ENCODE measurements around the gene PIF1.
A peak's percentile ranks its signal among the peaks of the same experiment; 100 is the strongest.

PIF1 gene

GRCh38 chr15:64825431-64826294 lies at the start of gene PIF1:
Gene PIF1 (minus strand): TSS chr15:64825647. CDS start chr15:64824335, 1,312 bp downstream.
- DNase-seq: peak; percentile 97

DNA sequence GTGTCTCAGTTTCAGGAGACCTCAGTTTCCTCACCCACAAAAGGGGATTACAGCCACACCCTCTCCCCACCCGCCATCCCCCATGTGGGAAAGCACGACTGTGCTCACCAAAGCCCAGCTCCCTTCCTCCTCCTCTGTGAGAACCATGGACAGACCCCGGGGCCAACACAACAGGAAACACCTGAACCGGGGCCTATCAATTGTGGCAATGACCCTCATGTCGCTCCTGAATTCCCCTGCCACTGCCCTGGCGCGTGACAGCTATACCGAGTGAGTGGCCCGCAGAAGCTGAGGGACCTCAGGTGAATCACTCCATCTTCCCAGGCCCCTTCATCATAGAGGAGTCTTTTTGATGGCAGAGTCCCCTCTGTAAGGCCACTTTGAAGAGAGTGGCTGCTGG lies 44.9 kb upstream of the PIF1 start:
- no peak for DNase-seq

- no peak for DNase-seq
Observed at GRCh38 chr15:64869501-64869900, 44.1 kb upstream of the PIF1 start.

- no peak for DNase-seq
Observed at GRCh38 chr15:64865998-64866520, 40.6 kb upstream of the PIF1 start.

DNA sequence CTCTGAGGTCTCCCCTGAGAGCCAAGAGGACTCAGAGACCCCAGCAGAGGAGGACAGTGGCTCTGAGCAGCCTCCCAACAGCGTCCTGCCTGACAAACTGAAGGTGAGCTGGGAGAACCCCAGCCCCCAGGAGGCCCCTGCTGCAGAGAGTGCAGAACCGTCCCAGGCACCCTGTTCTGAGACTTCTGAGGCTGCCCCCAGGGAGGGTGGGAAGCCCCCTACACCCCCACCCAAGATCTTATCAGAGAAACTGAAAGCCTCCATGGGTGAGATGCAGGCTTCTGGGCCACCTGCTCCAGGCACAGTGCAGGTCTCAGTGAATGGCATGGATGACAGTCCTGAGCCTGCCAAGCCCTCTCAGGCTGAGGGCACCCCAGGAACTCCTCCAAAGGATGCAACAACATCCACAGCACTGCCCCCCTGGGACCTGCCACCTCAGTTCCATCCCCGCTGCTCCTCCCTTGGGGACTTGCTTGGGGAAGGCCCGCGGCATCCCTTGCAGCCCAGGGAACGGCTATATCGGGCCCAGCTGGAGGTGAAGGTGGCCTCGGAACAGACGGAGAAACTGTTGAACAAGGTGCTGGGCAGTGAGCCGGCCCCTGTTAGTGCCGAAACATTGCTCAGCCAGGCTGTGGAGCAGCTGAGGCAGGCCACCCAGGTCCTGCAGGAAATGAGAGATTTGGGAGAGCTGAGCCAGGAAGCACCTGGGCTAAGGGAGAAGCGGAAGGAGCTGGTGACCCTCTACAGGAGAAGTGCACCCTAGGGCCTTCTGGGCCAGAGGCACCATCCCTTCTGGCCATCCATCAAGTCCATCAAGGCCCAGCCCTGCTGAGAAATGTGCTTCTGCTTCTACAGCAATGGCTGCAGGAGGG lies 39.9 kb upstream of the PIF1 start:
- DNase-seq: no peak

GRCh38 chr15:64864068-64864467 lies 38.6 kb upstream of the PIF1 start:
- no peak for DNase-seq

DNA sequence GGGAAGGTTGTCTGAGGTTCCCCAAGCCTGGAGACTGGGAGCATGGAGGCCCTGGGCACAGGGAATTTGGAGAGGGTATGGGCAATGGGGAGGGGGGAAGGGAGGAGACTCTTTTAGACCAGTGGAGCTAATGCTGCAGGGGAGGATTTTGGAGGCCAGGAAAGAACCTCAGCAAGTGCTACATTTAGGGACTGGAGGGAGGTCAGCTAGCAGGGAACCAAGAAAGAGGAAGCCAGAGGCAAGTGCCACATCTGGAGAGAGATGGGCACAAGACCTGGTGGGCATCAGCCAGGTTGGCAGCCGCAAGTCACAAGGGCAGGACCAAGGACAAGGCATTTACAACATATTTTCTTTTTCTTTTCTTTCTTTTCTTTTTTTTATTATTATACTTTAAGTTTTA lies 37.0 kb upstream of the PIF1 start:
- DNase-seq: no peak

- DNase-seq: no peak
Observed at GRCh38 chr15:64861960-64862359, 36.5 kb upstream of the PIF1 start.

- DNase-seq: no peak
Observed at GRCh38 chr15:64861331-64861730, 35.9 kb upstream of the PIF1 start.

- DNase-seq: no peak
Observed at GRCh38 chr15:64859226-64859625, 33.8 kb upstream of the PIF1 start.

GRCh38 chr15:64858021-64858575 lies 32.7 kb upstream of the PIF1 start:
- no peak for DNase-seq

GRCh38 chr15:64857421-64857820 lies 32.0 kb upstream of the PIF1 start:
- DNase-seq: no peak

DNA sequence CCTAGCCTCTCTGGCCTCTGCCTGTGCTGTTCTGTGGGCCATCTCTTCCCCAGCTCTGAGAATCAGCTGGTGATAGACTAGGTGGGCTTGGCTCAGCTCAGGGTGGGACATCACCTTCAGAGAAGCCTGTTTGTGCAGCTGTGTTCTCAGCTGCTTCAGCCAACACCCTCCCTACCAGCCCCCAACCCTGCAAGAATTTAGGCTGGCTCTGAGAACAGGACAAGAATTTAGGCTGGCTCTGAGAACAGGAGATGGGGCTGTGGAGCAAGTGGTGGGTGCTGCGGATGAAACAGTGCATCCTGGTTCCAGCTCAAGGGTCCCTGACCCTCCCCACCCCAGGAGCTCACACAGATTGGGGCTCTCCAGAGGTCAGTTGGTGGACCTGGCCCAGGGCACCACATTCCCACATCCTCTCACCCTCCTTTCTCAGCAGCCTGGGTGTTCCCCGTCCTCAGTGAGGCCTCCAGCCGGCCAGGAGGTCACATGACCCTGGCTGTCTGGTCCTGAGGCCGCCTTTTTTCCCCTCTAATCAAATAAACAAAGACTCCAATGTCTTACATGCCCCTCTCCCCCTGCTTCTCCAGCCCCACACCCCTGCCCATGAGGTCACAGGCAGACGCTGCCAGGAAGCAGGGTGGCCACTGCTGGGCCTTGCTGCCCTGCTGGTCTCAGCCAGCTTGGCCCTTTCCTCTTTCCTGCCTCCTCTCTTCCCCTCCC lies 31.1 kb upstream of the PIF1 start:
- no peak for DNase-seq

DNA sequence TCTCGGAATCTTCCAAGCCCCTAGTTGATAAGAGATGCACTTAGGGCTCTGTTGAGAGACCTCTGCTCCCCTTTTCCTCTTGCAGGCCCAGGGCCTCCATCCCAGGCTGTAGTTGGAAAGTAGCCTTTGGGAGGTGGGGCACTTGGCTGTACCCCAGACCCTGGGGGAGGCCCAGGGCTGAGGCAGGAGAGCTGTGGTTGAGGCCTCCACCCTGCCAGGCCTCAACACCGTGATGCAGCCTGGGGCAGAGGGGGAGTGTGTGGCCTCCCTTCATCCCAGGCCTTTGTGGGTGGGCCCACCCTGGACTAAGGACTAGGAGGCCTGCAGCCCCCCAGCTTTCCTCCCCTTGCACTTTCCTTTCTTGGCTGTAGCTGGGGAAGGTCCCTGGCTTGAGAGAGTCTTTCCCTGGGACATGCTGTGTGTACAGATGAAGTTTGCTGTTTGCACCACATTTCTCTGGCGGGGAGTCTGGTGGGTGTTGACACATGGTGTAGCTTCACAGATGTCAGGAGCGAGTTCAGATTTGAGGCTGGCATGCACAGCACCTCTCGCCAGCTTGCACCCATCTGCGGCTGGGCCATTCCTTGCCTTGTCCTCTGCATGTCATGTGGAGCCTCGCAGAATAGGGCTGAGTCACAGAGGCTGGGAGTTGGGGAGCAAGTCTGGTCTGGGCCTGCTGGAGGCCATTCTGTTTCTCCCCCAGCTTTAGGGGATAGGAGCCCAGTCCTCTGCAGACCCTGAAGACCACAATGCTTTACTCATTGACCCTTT lies 29.9 kb upstream of the PIF1 start:
- DNase-seq: no peak

- no peak for DNase-seq
Observed at GRCh38 chr15:64854526-64854925, 29.1 kb upstream of the PIF1 start.

GRCh38 chr15:64854041-64854440 lies 28.6 kb upstream of the PIF1 start:
- DNase-seq: no peak

DNA sequence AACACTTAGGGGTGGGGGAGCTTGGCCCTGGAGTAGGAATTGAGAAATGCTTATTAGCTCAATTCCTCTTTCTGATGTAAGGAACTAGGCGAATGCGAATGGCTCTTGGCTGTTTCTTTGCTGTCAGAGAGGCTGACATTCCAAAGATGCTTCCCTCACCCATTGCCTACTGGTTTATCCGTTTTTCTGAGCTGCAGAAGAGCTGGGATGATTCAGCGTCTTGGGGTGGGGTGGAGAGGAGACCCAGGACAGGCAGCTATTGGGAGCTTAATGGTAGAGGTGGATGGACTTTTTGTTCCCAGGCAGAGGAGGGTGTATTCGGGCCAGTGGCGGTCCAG lies 26.0 kb upstream of the PIF1 start:
- no peak for DNase-seq

DNA sequence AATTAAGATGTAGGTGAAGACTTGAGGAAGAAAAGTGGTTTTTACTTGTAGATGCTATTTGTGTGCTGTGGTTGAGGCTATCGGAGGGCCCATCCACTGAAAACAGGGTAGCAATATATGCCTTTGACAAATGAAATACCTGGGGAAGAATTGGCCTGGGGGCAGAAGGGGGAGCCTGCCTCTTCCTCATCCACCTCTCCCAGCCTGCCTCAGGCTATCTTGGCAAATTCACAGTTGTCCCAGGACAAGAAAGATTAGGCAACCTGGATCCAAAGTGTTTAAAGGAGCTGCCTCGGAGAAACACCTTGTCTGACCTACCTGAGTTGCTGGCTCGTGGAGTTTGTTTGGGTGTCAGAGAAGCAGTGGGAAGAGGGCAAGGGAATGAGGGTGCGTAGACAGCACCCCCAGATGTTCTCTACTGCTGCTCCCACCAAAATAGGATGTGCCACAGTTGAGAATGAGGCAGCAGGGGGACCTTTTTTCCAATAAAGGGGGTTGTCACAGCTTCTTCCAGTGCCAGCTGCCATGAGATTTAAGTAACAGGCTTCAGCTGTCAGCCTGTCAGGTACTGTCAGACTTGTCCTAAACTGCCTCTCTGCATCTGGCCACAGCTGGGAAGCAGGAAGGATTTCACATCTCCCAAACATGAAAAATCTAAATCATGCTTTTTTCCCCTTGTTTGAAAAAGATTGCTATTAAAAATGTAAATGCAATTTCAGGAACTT lies 25.5 kb upstream of the PIF1 start:
- no peak for DNase-seq

DNA sequence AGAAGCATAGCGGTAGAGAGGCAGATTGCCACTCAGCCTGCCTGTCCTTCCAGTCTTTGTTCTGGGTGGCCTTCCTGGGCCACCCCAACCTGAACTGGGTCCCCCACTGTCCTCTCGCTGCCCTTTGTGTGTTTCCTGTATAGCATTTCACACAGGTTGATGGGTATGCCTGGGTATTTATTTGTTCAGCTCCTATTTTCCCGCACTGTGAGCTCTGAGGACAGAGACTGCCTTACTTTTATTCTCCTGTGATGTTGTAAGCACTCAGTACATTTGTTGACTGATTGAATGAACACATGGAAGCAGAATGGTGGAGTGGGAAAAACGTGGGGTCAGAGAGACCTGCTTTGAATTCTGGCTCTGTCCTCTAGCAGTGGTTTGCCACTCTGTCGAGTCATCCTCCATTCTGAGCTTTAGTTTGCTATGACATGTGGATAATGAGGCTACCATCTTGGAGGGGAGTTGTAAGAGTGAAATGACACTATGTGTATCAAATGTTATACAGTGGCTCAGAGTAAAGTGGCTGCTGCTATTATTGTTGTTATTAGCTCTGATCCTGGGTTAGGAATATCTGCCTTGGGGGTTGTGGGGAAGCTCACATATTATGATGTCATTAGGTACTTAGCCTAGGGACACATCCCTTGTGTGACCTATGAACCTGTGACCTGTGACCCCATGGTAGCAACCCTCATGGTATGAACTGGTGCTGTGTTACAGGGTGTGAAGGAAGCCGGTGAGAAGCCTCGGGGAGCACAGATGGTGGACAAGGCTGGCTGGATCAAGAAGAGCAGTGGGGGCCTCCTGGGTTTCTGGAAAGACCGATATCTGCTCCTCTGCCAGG lies 22.6 kb upstream of the PIF1 start:
- DNase-seq: no peak

DNA sequence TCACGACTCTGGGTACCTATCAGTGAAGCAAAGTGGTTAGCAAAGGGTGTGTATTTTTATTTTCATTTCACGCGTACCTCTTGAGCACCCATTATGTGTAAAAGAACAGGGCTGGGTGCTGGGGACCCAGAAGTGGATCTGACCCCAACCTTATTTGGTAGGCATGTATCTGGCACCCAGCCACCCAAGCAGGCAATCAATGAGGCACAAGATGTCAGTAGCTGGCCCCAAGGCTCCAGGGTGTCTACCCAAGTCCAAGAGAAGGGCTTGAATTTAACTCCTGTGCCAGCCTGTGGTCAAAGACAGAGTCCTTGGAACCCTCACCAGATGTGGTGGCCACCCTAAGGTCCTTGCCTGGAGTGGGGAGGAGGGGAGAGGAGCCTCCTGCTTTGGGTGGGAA lies 22.0 kb upstream of the PIF1 start:
- no peak for DNase-seq

Measured in COR-L47 (cell line).